RWPE2 (cell line): Measurements from ENCODE around the gene ALDOB.

ENCODE experiments used
- ATAC-seq: fragments of 200-7000 bp; cut with Tn5 transposase; 3 replicates; pipeline ENCODE4 v1.9.1; 2021; ENCODE audit warnings: low read depth
- DNase-seq: peaks from one replicate; pipeline ENCODE4 v3.0.0-alpha.2; 2020; ENCODE audit warnings: low spot score
- H3K27ac ChIP-seq: fragments of 450-650 bp; 2 replicates; pipeline ENCODE4 v1.5.1; 2017; ENCODE audit warnings: mild to moderate bottlenecking; ENCODE audit not compliant: poor library complexity, severe bottlenecking
- H3K27me3 ChIP-seq: fragments of 250-450 bp; sonication (Bioruptor Pico); 2 replicates; pipeline ENCODE4 v1.5.1; 2021; ENCODE audit warnings: mild to moderate bottlenecking, moderate library complexity; ENCODE audit not compliant: insufficient read depth, poor library complexity, severe bottlenecking
- H3K36me3 ChIP-seq: fragments of 250-450 bp; sonication (Bioruptor Pico); 2 replicates; pipeline ENCODE4 v1.5.1; 2020; ENCODE audit warnings: low read depth, mild to moderate bottlenecking, moderate library complexity
- H3K4me1 ChIP-seq: fragments of 250-450 bp; sonication (Bioruptor Pico); 2 replicates; pipeline ENCODE4 v1.5.1; 2021; ENCODE audit warnings: mild to moderate bottlenecking, moderate library complexity; ENCODE audit not compliant: insufficient read depth, poor library complexity, severe bottlenecking
- H3K4me3 ChIP-seq: fragments of 250-450 bp; sonication (Bioruptor Pico); 2 replicates; pipeline ENCODE4 v1.5.1; 2021; ENCODE audit warnings: mild to moderate bottlenecking, moderate library complexity; ENCODE audit not compliant: severe bottlenecking
- H3K9me3 ChIP-seq: fragments of 250-450 bp; sonication (Bioruptor Pico); 2 replicates; pipeline ENCODE4 v1.5.1; 2021; ENCODE audit warnings: mild to moderate bottlenecking, moderate library complexity; ENCODE audit not compliant: severe bottlenecking
- CTCF ChIP-seq: fragments of 450-650 bp; IDR thresholded peaks from one replicate; pipeline ENCODE4 v1.5.1; 2017; ENCODE audit warnings: mild to moderate bottlenecking, moderate library complexity; ENCODE audit not compliant: poor library complexity, severe bottlenecking

The ALDOB gene

GRCh38 chr9:101467690-101468089 is 32.1 kb upstream of the ALDOB start:
- no peaks in the 10 kb centered on the region for H3K27me3 ChIP-seq
- no peak overlapping the region for H3K4me3 ChIP-seq
- DNase-seq, result no peak
- no peaks in the 10 kb centered on the region for H3K9me3 ChIP-seq
- H3K36me3 ChIP-seq, result 0 out of 2 replicates have a peak, but pooled peaks cover 3% of the 10 kb centered on the region
- no peak overlapping the region for H3K27ac ChIP-seq
- ATAC-seq, result no peak
- no peak for TF ChIP-seq CTCF
- peaks cover 12% of the 10 kb centered on the region for H3K4me1 ChIP-seq

DNA sequence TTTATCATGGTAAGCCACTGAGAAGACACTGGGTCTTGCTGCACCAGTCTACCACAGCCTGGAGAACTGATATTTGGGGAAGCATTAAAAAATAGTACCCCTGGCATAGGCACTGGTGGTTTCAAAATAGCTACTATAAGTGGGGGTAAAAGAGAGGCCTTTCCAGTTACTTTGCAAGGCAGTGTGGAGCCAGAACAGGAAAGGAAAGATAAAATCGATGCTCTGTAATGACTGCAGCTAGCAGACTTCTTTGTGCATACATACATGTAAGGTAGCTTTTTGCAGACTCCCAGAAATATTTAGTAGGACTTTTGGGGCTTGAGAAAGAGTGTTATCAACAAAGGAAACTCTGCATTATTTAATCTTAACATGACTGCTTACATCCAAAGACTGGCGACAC is 31.3 kb upstream of the ALDOB start:
- Histone ChIP-seq H3K4me1 (peaks cover 18% of the 10 kb centered on the region), H3K9me3 (no peaks in the 10 kb centered on the region), H3K27me3 (no peaks in the 10 kb centered on the region), H3K36me3 (0 out of 2 replicates have a peak, but pooled peaks cover 2% of the 10 kb centered on the region), H3K4me3 (no peak overlapping the region), H3K27ac (no peak overlapping the region)
- TF ChIP-seq CTCF, result no peak
- no peak for ATAC-seq
- DNase-seq, result no peak

DNA sequence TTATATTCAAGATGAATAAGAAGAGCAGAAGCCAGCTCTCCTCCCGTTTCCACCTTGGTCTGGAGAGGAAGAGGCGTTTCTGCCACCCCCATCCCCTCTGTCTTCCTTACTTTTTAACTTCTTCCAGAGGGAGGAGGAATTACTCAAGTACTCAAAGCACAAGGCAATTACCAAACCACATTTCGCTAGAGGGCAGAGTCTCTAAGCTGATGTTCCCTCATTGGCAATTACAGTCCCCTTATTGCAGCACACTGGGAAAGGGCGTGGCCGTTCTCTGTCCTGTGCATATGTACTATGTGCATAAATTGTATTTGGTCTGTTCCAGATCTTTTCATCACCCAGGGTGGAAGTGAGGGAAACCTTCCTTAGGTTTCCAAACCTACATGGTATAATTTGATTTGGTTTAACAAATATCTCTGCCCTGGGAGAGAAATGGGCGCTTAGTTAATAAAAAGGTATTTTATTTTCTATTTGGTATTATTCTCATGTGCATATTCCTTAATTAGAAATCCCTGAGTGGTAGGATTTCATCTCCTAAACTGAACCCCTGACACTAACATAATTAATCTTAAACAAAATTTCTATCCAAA is 29.8 kb upstream of the ALDOB start:
- peak; percentile 62 for DNase-seq

GRCh38 chr9:101463397-101463796 is 27.8 kb upstream of the ALDOB start:
- Histone ChIP-seq H3K27me3 (no peaks in the 10 kb centered on the region), H3K36me3 (no peaks in the 10 kb centered on the region), H3K4me1 (peaks cover 18% of the 10 kb centered on the region), H3K27ac (no peak overlapping the region), H3K4me3 (no peak overlapping the region), H3K9me3 (no peaks in the 10 kb centered on the region)
- TF ChIP-seq CTCF, result no peak
- ATAC-seq (0 out of 3 replicates have a peak, but pooled peaks have one; percentile 8), DNase-seq (no peak)

More for the DNA sequence above, 29.8 kb upstream of the ALDOB start:
- H3K4me3 ChIP-seq, result no peak overlapping the region
- ATAC-seq, result peak; percentile 90
- H3K4me1 ChIP-seq, result peaks cover 18% of the 10 kb centered on the region
- no peak overlapping the region for H3K27ac ChIP-seq
- no peaks in the 10 kb centered on the region for H3K36me3 ChIP-seq
- H3K9me3 ChIP-seq, result no peaks in the 10 kb centered on the region
- peak; percentile 79 for TF ChIP-seq CTCF
- no peaks in the 10 kb centered on the region for H3K27me3 ChIP-seq

GRCh38 chr9:101462558-101462957 is 27.0 kb upstream of the ALDOB start:
- no peaks in the 10 kb centered on the region for H3K36me3 ChIP-seq
- no peak overlapping the region for H3K4me3 ChIP-seq
- DNase-seq, result no peak
- no peak overlapping the region for H3K27ac ChIP-seq
- H3K4me1 ChIP-seq, result peaks cover 18% of the 10 kb centered on the region
- H3K27me3 ChIP-seq, result no peaks in the 10 kb centered on the region
- no peaks in the 10 kb centered on the region for H3K9me3 ChIP-seq
- TF ChIP-seq CTCF, result no peak
- ATAC-seq, result peak; percentile 28; the same call in 1 of the 3 replicates
